RKO (cell line): ENCODE measurements around the gene EFHC1.
A peak's percentile ranks its signal among the peaks of the same experiment; 100 is the strongest.
"Not testable (repeated sequence)": the region's sequence is repeated elsewhere in the genome, so short reads cannot be mapped to it uniquely, and the experiment has no call there.

Experiments
- DNase-seq: peaks from one replicate; pipeline ENCODE4 v3.0.0-alpha.2; 2016; ENCODE audit warnings: low spot score

EFHC1 gene

DNA sequence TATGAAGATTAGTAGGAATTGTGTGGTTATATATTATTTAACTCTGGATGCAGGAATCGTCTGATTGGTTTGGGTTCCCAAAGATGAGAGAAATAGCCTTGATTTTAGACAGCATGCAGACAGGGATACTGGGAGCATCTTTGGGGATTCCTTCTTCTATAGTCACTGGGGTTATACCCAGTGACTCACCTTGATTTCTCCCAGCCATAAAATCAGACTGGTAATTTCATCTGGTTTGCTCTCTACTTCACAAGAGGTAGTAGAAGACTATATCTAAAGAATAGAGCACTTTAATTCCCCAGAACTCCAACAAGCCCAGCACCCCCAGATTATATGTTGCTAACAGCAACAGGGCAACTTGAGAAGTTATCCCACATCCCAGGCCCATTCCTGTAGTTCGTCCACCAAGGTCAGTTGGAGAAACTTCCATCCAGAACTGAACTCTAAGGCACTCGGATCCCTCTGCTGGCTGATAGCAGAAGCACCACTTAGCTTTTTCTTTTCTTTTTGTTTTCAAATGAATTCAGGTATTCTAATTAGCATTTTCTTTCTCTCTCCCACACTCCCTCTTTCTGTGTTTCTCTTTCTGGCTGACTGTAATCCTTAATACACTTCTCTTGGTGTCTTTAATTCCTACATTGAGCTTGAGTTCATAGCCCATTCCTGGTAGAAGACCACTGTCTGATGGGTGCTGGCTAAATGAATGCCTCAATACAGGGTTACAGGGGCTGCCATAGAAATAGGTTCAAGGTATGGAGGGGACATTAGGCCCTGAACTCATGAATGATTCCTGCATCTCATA is 20.4 kb upstream of the EFHC1 start:
- DNase-seq: peak; percentile 75

GRCh38 chr6:52400313-52401041 is 19.7 kb upstream of the EFHC1 start:
- DNase-seq: no peak

DNA sequence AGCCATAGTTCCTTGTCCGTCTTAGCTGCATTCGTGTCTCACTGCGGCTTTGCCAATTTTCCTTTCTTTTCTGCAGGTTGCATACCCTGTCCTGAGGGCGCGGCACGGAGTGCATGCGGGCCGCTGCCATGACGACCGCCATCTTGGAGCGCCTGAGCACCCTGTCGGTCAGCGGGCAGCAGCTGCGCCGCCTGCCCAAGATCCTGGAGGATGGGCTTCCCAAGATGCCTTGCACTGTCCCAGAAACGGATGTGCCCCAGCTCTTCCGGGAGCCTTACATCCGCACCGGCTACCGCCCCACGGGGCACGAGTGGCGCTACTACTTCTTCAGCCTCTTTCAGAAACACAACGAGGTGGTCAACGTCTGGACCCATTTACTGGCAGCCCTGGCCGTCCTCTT is 17.1 kb upstream of the EFHC1 start:
- DNase-seq: no peak

DNA sequence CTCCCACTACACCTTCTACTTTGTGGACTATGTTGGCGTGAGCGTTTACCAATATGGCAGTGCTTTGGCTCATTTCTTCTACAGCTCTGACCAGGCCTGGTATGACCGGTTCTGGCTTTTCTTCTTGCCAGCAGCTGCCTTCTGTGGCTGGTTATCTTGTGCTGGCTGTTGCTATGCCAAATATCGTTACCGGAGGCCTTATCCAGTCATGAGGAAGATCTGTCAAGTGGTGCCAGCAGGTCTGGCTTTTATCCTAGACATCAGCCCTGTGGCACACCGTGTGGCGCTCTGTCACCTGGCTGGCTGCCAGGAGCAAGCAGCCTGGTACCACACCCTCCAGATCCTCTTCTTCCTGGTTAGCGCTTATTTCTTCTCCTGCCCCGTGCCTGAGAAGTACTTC is 16.5 kb upstream of the EFHC1 start:
- no peak for DNase-seq

DNA sequence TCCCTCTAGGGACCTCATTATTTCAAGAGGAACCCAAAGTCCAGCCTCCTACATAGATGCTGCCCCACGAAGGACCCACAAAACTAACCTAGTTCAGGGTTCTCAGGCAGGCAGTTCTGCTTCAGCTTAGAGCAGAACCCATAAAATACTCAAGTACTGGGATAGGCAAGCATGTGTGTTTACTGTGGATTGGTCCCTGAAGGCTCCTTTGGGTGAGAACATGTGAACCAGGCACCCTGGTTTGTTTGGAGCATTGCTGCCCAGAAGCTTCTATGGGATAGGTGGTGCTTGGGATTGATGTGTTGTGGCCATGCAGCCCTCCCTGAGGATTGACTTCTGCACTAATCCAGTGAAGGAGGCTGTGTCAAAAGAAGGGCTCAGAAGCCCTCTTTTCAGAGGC is 14.9 kb upstream of the EFHC1 start:
- DNase-seq: no peak

- peak; percentile 72 for DNase-seq
These were observed 12.7 kb upstream of the EFHC1 start for GRCh38 chr6:52407467-52407866.

GRCh38 chr6:52409499-52409898 is 10.6 kb upstream of the EFHC1 start:
- DNase-seq: no peak

- no peak for DNase-seq
These were observed 9.2 kb upstream of the EFHC1 start for GRCh38 chr6:52410979-52411378.

DNA sequence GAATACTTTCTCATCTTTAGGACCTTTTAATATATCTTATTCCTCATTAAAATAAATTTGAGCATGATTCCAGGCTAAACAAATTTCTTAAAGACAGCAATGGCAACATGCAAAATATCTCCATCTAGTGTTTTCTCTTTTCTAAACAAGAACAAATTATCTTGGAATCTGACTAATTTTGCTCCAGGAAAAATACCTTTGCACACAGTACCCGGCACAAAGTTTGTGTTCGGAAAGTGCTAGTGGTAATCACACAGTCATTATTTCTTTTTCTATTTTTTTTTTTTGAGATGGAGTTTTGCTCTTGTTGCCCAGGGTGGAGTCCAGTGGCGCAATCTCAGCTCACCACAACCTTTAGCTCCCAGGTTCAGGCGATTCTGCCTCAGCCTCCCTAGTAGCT is 8.2 kb upstream of the EFHC1 start:
- no peak for DNase-seq

GRCh38 chr6:52415333-52415732 is 4.8 kb upstream of the EFHC1 start:
- no peak for DNase-seq

GRCh38 chr6:52415917-52416628 is 4.1 kb upstream of the EFHC1 start:
- DNase-seq: no peak

GRCh38 chr6:52416629-52417151 is 3.5 kb upstream of the EFHC1 start:
- DNase-seq: peak; percentile 55

DNA sequence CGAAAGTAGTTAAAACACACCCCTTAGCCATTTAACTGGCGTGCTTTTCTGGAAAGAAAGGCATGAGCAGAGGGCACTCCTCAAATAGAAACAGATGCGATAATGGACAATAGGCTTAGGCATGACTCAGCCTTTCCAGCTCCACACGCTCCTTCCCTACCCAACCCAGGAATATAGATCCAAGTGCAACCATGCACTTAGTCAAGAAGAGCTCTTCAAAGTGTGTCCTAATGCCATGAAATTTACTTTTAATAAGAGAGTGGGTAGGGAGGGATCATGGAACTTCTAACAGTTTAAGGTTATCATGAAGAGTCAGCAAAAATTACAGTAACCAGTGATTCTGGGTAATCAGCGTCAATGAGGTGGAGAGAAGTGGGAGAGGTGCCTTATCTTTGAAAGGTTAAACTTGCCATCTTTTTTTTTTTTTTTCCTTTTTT is 2.4 kb upstream of the EFHC1 start:
- no peak for DNase-seq

DNA sequence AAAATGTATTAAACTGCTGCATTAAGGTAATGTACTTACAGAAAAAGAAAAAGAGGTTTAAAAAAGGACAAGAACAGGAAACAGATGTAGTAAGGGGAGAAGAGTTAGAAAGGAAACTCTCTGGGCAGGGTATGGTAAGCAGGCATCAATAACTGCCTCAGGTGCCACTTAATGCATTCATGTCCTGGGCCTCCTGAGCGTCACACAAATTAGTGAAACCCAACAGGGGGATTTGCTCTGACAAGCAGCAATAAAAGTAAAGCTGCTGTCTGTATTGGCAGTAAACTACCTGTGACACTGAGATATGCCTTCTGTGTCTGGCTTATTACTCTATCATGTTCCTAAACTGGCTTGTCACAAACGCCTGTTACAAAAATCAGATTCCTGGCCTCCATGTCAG is 1.5 kb upstream of the EFHC1 start:
- DNase-seq: no peak

- DNase-seq: peak; percentile 68
These were observed 671 bp downstream of the EFHC1 start for GRCh38 chr6:52420668-52421358.

DNA sequence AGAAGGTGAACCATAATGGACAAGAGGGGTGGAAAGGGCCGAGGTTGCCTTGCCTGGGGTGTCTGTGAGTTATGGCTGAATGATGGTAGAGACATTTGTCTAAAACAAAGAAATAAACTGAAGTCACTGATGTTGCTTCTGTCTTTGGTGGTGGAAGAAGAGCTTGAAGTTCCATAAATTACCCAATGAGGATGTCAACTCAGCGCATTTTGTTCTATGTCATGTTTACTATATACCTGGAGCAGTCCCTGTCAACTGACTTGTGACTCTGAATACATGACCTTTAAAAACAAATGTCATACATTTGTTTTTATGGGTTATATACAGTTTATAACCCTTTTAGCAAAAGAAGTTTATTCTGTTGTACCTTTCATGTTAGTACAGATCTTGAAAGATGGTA is 2.0 kb downstream of the EFHC1 start:
- no peak for DNase-seq

- no peak for DNase-seq
These were observed 3.3 kb downstream of the EFHC1 start for GRCh38 chr6:52423448-52423847.

DNA sequence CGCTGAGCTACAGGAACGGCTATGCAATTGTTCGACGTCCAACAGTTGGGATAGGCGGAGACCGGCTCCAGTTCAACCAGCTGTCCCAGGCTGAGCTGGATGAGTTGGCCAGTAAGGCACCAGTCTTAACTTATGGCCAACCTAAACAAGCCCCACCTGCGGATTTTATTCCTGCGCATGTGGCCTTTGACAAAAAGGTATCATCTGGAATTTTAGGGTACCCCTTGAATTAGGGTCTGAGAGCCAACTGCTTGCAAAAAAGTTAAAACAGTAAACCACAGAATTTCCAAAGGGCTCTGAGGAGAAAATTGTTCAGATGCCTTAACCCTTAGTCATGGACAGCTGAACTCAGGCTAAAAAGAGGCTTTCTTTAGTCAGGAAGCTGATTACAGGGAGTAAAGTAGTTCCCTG is 3.8 kb downstream of the EFHC1 start:
- peak; percentile 57 for DNase-seq

GRCh38 chr6:52424513-52424912 is 4.4 kb downstream of the EFHC1 start:
- DNase-seq: no peak

- DNase-seq: no peak
These were observed 6.5 kb downstream of the EFHC1 start for GRCh38 chr6:52426667-52427066.

DNA sequence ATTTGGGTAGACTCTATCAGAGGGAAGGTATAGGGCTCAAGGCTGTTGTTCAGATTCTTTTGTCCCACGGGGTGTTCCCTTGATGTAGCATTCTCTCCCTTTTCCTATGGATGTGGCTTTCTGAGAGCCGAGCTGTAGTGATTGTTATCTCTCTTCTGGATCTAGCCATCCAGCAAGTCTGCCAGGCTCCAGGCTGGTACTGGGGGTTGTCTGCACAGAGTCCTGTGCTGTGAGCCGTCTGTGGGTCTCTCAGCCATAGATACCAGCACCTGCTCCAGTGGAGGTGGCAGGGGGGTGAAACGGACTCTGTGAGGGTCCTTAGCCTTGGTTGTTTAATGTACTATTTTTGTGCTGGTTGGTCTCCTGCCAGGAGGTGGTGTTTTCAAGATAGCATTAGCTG is 13.2 kb downstream of the EFHC1 start:
- not testable (repeated sequence) for DNase-seq

DNA sequence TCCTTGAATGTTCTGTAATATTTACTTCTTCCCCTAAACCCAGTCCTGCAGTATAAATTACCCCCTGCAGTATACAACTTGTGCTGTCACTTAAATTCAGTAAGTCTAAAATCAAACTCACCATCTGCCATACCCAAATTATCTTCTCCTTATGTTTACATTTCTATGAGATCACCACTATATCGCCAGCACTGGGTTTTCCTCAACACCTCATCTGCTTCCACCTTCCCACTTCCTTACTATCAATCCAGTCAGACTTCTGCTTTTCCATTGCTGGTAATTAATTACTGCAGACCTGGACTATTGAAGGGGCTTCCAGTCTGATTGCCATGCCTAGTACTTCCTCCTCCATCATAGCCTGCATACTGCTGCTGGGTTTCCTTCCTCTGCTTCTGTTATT is 15.2 kb downstream of the EFHC1 start:
- no peak for DNase-seq
